ENCODE data around the gene RIBC1. TPM values are rescaled to one million over a fixed set of nuclear protein-coding genes. Genes with fewer than 3 reads are reported as not detected.
"Not testable (repeated sequence)": the region's sequence is repeated elsewhere in the genome, so short reads cannot be mapped to it uniquely, and the experiment has no call there.

RIBC1 gene
- total RNA-seq, 1 experiment from 2014 or later: 0.88 TPM

GRCh38 chrX:53452812-53453211 lies 30.1 kb downstream of the RIBC1 start:
- H3K4me1 ChIP-seq: no peaks in the 10 kb centered on the region
- intact Hi-C loops (cut with micrococcal nuclease; ENCODE audit: unreplicated experiment): no loop called here
- ChIA-PET CTCF (no interaction called here), POLR2A (no interaction called here)
- Mint-ChIP-seq H3K27ac (ENCODE audit: unreplicated experiment) (no peak overlapping the region), H3K27me3 (ENCODE audit: insufficient read depth, unreplicated experiment) (no peaks in the 10 kb centered on the region), H3K36me3 (ENCODE audit: insufficient read depth, unreplicated experiment) (no peaks in the 10 kb centered on the region), H3K4me3 (ENCODE audit: unreplicated experiment) (no peak overlapping the region), H3K9me3 (ENCODE audit: unreplicated experiment) (no peaks in the 10 kb centered on the region), H3K4me1 (ENCODE audit: low read depth, unreplicated experiment) (no peaks in the 10 kb centered on the region)
- H3K27me3 ChIP-seq (replicated peaks; ENCODE audit: control insufficient read depth, insufficient read depth, low read length): no peaks in the 10 kb centered on the region
- BruUV-seq (replicated peaks): no TSS peak
- no peaks in the 10 kb centered on the region for H3K36me3 ChIP-seq (ENCODE audit: control insufficient read depth, insufficient read depth, low read length)
- DNase-seq: no peak
- TF ChIP-seq CTCF (IDR thresholded peaks at IDR 0.05; ENCODE audit: insufficient read depth in 1 of 2, low read depth in 1 of 2, low read length in 1 of 2, severe bottlenecking in 1 of 2, unreplicated experiment in 1 of 2): no peak
- no peak overlapping the region for H3K4me3 ChIP-seq (ENCODE audit: low read depth, low read length)
- no peaks in the 10 kb centered on the region for H3K9me3 ChIP-seq

- H3K4me3 ChIP-seq (ENCODE audit: low read depth, low read length): no peak overlapping the region
- intact Hi-C loops (cut with micrococcal nuclease; ENCODE audit: unreplicated experiment): no loop called here
- H3K27me3 ChIP-seq (replicated peaks; ENCODE audit: control insufficient read depth, insufficient read depth, low read length): no peaks in the 10 kb centered on the region
- no peaks in the 10 kb centered on the region for H3K4me1 Mint-ChIP-seq (ENCODE audit: low read depth, unreplicated experiment)
- CTCF ChIA-PET: no interaction called here
- no peaks in the 10 kb centered on the region for H3K36me3 ChIP-seq (ENCODE audit: control insufficient read depth, insufficient read depth, low read length)
- H3K4me1 ChIP-seq: no peaks in the 10 kb centered on the region
- DNase-seq: no peak
- no peaks in the 10 kb centered on the region for H3K36me3 Mint-ChIP-seq (ENCODE audit: insufficient read depth, unreplicated experiment)
- no peaks in the 10 kb centered on the region for H3K9me3 Mint-ChIP-seq (ENCODE audit: unreplicated experiment)
- H3K27me3 Mint-ChIP-seq (ENCODE audit: insufficient read depth, unreplicated experiment): peaks cover 6% of the 10 kb centered on the region
- BruUV-seq (replicated peaks): no TSS peak
- TF ChIP-seq CTCF (IDR thresholded peaks at IDR 0.05; ENCODE audit: insufficient read depth in 1 of 2, low read depth in 1 of 2, low read length in 1 of 2, severe bottlenecking in 1 of 2, unreplicated experiment in 1 of 2): no peak
- POLR2A ChIA-PET: no interaction called here
- H3K9me3 ChIP-seq: no peaks in the 10 kb centered on the region
- no peak overlapping the region for H3K27ac Mint-ChIP-seq (ENCODE audit: unreplicated experiment)
- no peak overlapping the region for H3K4me3 Mint-ChIP-seq (ENCODE audit: unreplicated experiment)
Observed at GRCh38 chrX:53456254-53456653, 33.6 kb downstream of the RIBC1 start.

GRCh38 chrX:53458082-53458481 lies 35.4 kb downstream of the RIBC1 start:
- no peaks in the 10 kb centered on the region for H3K9me3 ChIP-seq
- H3K4me1 Mint-ChIP-seq (ENCODE audit: low read depth, unreplicated experiment): no peaks in the 10 kb centered on the region
- peaks cover 6% of the 10 kb centered on the region for H3K27me3 Mint-ChIP-seq (ENCODE audit: insufficient read depth, unreplicated experiment)
- no peak overlapping the region for H3K27ac Mint-ChIP-seq (ENCODE audit: unreplicated experiment)
- H3K27me3 ChIP-seq (replicated peaks; ENCODE audit: control insufficient read depth, insufficient read depth, low read length): no peaks in the 10 kb centered on the region
- no peak for TF ChIP-seq CTCF (IDR thresholded peaks at IDR 0.05; ENCODE audit: insufficient read depth in 1 of 2, low read depth in 1 of 2, low read length in 1 of 2, severe bottlenecking in 1 of 2, unreplicated experiment in 1 of 2)
- DNase-seq: no peak
- H3K9me3 Mint-ChIP-seq (ENCODE audit: unreplicated experiment): no peaks in the 10 kb centered on the region
- CTCF ChIA-PET: interaction anchor here (0.8 to 1.0 kb wide), 2 partner anchors 144 to 164 kb away, joined by 3 read pairs; no protein-coding TSS in a partner anchor
- intact Hi-C loops (cut with micrococcal nuclease; ENCODE audit: unreplicated experiment): no loop called here
- no peaks in the 10 kb centered on the region for H3K4me1 ChIP-seq
- POLR2A ChIA-PET: no interaction called here
- H3K4me3 ChIP-seq (ENCODE audit: low read depth, low read length): no peak overlapping the region
- no peak overlapping the region for H3K4me3 Mint-ChIP-seq (ENCODE audit: unreplicated experiment)
- no TSS peak for BruUV-seq (replicated peaks)
- H3K36me3 ChIP-seq (ENCODE audit: control insufficient read depth, insufficient read depth, low read length): no peaks in the 10 kb centered on the region
- no peaks in the 10 kb centered on the region for H3K36me3 Mint-ChIP-seq (ENCODE audit: insufficient read depth, unreplicated experiment)

GRCh38 chrX:53468659-53469058 lies 46.0 kb downstream of the RIBC1 start:
- CTCF ChIA-PET; H3K27me3 Mint-ChIP-seq (ENCODE audit: insufficient read depth, unreplicated experiment); H3K4me3 Mint-ChIP-seq (ENCODE audit: unreplicated experiment); POLR2A ChIA-PET; intact Hi-C loops (cut with micrococcal nuclease; ENCODE audit: unreplicated experiment); H3K9me3 Mint-ChIP-seq (ENCODE audit: unreplicated experiment); DNase-seq; H3K27ac Mint-ChIP-seq (ENCODE audit: unreplicated experiment); H3K36me3 Mint-ChIP-seq (ENCODE audit: insufficient read depth, unreplicated experiment); H3K4me1 ChIP-seq; H3K4me3 ChIP-seq (ENCODE audit: low read depth, low read length); H3K9me3 ChIP-seq; H3K4me1 Mint-ChIP-seq (ENCODE audit: low read depth, unreplicated experiment); H3K27me3 ChIP-seq (replicated peaks; ENCODE audit: control insufficient read depth, insufficient read depth, low read length); H3K36me3 ChIP-seq (ENCODE audit: control insufficient read depth, insufficient read depth, low read length); BruUV-seq (replicated peaks): not testable (repeated sequence)
